ENCODE measurements around the gene PPP2R5E.

PPP2R5E gene

DNA sequence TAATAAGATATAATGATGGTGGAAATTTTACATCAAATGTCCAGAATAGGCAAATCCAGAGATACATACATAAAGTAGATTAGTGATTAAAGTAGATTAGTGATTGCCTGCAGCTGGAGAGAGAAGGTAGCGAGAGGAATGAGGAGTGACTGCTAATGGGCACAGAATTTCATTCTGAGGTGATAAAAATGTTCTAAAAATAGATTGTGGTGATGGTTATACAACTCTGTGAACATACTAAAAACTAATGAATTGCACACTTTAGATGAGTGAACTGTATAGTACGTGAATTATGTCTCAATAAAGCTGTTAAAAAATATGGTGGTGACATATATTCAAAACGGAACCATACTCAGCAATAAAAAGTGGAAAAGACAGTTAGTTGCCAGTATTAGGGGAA, 41.7 kb downstream of the PPP2R5E start:
- Histone ChIP-seq H4K20me1 (ENCODE audit: insufficient read depth, low read length) (no peaks in the 10 kb centered on the region), H3K79me2 (ENCODE audit: insufficient read depth, low read length) (peaks cover 82% of the 10 kb centered on the region), H3K9me2 (ENCODE audit: low read depth, low read length) (no peaks in the 10 kb centered on the region), H3K27ac (ENCODE audit: low read depth, low read length, poor library complexity, severe bottlenecking) (no peak overlapping the region), H3K9ac (ENCODE audit: low read length) (no peak overlapping the region), H3K4me3 (ENCODE audit: low read depth, low read length, poor library complexity, severe bottlenecking) (no peak overlapping the region), H3K4me2 (ENCODE audit: low read length) (no peak overlapping the region), H3K9me3 (ENCODE audit: low read length) (no peaks in the 10 kb centered on the region), H3K36me3 (ENCODE audit: insufficient read depth, low read length) (peaks cover 11% of the 10 kb centered on the region; the same call in 1 of the 2 replicates), H3K27me3 (ENCODE audit: insufficient read depth, low read length) (no peaks in the 10 kb centered on the region), H2AFZ (ENCODE audit: low read length) (no peak overlapping the region), H3K4me1 (ENCODE audit: insufficient read depth, low read length, severe bottlenecking) (peaks cover 16% of the 10 kb centered on the region), H3F3A (ENCODE audit: insufficient read depth, low read length) (0 out of 2 replicates have a peak, but pooled peaks cover 5% of the 10 kb centered on the region)
- TF ChIP-seq, protein P1, sequence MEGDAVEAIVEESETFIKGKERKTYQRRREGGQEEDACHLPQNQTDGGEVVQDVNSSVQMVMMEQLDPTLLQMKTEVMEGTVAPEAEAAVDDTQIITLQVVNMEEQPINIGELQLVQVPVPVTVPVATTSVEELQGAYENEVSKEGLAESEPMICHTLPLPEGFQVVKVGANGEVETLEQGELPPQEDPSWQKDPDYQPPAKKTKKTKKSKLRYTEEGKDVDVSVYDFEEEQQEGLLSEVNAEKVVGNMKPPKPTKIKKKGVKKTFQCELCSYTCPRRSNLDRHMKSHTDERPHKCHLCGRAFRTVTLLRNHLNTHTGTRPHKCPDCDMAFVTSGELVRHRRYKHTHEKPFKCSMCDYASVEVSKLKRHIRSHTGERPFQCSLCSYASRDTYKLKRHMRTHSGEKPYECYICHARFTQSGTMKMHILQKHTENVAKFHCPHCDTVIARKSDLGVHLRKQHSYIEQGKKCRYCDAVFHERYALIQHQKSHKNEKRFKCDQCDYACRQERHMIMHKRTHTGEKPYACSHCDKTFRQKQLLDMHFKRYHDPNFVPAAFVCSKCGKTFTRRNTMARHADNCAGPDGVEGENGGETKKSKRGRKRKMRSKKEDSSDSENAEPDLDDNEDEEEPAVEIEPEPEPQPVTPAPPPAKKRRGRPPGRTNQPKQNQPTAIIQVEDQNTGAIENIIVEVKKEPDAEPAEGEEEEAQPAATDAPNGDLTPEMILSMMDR (IDR thresholded peaks at IDR 0.05; ENCODE audit: low read length), result no peak
- no peak for TF ChIP-seq EZH2 (IDR thresholded peaks at IDR 0.05; ENCODE audit: borderline replicate concordance, low read length)

DNA sequence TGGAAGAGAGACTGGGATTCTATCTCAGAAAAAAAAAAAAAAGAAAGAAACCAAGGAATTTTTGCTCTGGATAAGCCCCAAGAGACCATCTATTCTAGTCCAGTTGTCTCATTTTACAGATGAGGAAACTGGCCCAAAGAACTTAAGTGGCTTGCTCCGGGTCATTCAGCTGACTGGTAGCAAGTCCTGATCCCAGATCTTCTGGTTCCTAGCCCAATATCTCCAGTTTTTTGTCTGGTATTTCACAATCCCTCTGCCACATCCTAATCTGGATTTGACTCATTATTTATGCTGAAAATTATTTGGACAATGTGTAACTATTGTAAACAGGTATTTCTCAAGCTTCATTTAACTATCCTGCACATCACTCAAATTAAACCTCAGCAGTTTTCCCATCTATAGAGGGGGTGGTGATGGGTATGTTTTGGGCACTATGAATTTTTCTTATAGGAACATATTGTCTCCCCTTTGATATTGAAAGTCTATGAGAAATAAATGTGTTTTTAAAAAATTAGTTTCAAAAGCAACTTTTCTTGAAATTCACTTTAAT, 43.4 kb downstream of the PPP2R5E start:
- Histone ChIP-seq H3K36me3 (ENCODE audit: insufficient read depth, low read length) (peaks cover 11% of the 10 kb centered on the region; the same call in 1 of the 2 replicates), H4K20me1 (ENCODE audit: insufficient read depth, low read length) (no peaks in the 10 kb centered on the region), H3K9me2 (ENCODE audit: low read depth, low read length) (no peaks in the 10 kb centered on the region), H3K4me3 (ENCODE audit: low read depth, low read length, poor library complexity, severe bottlenecking) (no peak overlapping the region), H3K4me1 (ENCODE audit: insufficient read depth, low read length, severe bottlenecking) (peaks cover 16% of the 10 kb centered on the region), H3K9me3 (ENCODE audit: low read length) (no peaks in the 10 kb centered on the region), H3F3A (ENCODE audit: insufficient read depth, low read length) (0 out of 2 replicates have a peak, but pooled peaks cover 5% of the 10 kb centered on the region), H3K27ac (ENCODE audit: low read depth, low read length, poor library complexity, severe bottlenecking) (no peak overlapping the region), H3K9ac (ENCODE audit: low read length) (no peak overlapping the region), H3K79me2 (ENCODE audit: insufficient read depth, low read length) (peaks cover 78% of the 10 kb centered on the region), H3K27me3 (ENCODE audit: insufficient read depth, low read length) (no peaks in the 10 kb centered on the region), H3K4me2 (ENCODE audit: low read length) (no peak overlapping the region), H2AFZ (ENCODE audit: low read length) (no peak overlapping the region)
- no peak for TF ChIP-seq EZH2 (IDR thresholded peaks at IDR 0.05; ENCODE audit: borderline replicate concordance, low read length)

DNA sequence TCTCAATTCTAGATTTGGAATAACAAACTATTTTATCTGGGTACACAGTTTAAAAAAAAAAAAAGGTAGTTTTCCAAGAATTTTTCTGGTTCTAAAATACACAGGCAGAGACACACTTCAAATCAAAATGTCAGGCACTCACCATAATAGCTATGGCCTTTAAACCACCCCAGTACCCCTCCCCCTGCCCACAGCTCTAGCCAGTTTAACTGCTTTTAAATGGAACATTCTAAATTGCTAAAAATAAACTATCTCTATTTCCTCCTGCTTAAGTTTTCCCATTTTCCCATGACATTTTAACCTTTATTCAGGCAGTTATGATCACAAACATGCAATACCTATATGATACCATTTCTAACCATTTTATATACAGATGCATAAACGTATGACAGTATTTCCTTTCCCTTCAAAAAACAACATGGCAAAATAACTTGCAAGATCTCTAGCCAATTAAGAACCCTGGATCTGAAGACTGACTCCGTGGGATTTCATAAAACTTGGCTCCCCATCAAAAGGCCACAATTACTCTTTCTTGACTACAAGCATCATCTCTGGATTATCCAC, 46.3 kb downstream of the PPP2R5E start:
- Histone ChIP-seq H3K36me3 (ENCODE audit: insufficient read depth, low read length) (peaks cover 11% of the 10 kb centered on the region; the same call in 1 of the 2 replicates), H3K79me2 (ENCODE audit: insufficient read depth, low read length) (peaks cover 70% of the 10 kb centered on the region)

More for the DNA sequence above, 46.3 kb downstream of the PPP2R5E start:
- Histone ChIP-seq H3K9me2 (ENCODE audit: low read depth, low read length) (no peaks in the 10 kb centered on the region), H3K27me3 (ENCODE audit: insufficient read depth, low read length) (no peaks in the 10 kb centered on the region), H3K9me3 (ENCODE audit: low read length) (no peaks in the 10 kb centered on the region), H3F3A (ENCODE audit: insufficient read depth, low read length) (0 out of 2 replicates have a peak, but pooled peaks cover 5% of the 10 kb centered on the region), H3K27ac (ENCODE audit: low read depth, low read length, poor library complexity, severe bottlenecking) (no peak overlapping the region), H2AFZ (ENCODE audit: low read length) (no peak overlapping the region), H4K20me1 (ENCODE audit: insufficient read depth, low read length) (no peaks in the 10 kb centered on the region), H3K4me1 (ENCODE audit: insufficient read depth, low read length, severe bottlenecking) (peaks cover 35% of the 10 kb centered on the region), H3K4me2 (ENCODE audit: low read length) (no peak overlapping the region), H3K9ac (ENCODE audit: low read length) (no peak overlapping the region), H3K4me3 (ENCODE audit: low read depth, low read length, poor library complexity, severe bottlenecking) (no peak overlapping the region)
- TF ChIP-seq, protein P1 (IDR thresholded peaks at IDR 0.05; ENCODE audit: low read length), result no peak
- no peak for TF ChIP-seq EZH2 (IDR thresholded peaks at IDR 0.05; ENCODE audit: borderline replicate concordance, low read length)

Measured in OCI-LY1 (cell line).